Hepatocyte (in vitro differentiated cells): Measurements from ENCODE around the gene SYNDIG1.

Experiments used
- CTCF ChIP-seq: fragments of 200-600 bp; sonication (generic); IDR thresholded peaks from 2 replicates; pipeline ENCODE4 v1.5.1; 2016; ENCODE audit warnings: antibody characterized with exemption, mild to moderate bottlenecking; ENCODE audit not compliant: poor library complexity
- EZH2 ChIP-seq: fragments of 200-600 bp; sonication (generic); IDR thresholded peaks from 2 replicates; pipeline ENCODE4 v1.6.1; 2016; ENCODE audit warnings: antibody characterized with exemption, mild to moderate bottlenecking, borderline replicate concordance

GRCh38 chr20:24574797-24575196 is 105.4 kb downstream of the SYNDIG1 start:
- TF ChIP-seq CTCF = no peak
- TF ChIP-seq EZH2 = no peak
